Endothelial cell of umbilical vein (primary cell): ENCODE results near the gene CPEB1. TPM values are rescaled to one million over a fixed set of nuclear protein-coding genes. Genes with fewer than 3 reads are reported as not detected.

Source experiments
- BruUV-seq: library from RNA; stranded (reverse); fragments of 400-500 nt; replicated peaks from 2 replicates; lab custom pipeline; 2021; lab: Mats Ljungman, UMichigan
- CTCF ChIA-PET: fragments of 300-600, 350-600 bp; sonication (Branson Sonifier 250); formaldehyde crosslinking; loops from one replicate; lab custom pipeline; 2021; ENCODE audit warnings: antibody characterized with exemption, inconsistent platforms; lab: Charles Lee
- POLR2A ChIA-PET: fragments of 300-600, 350-600 bp; sonication (Branson Sonifier 250); formaldehyde crosslinking; loops from one replicate; lab custom pipeline; 2021; ENCODE audit warnings: antibody characterized with exemption, inconsistent platforms; lab: Charles Lee
- DNase-seq: peaks from one replicate; pipeline ENCODE4 v3.0.0-alpha.2; 2011; ENCODE audit warnings: low read depth, low spot score
- FAIRE-seq: peaks from 2 replicates; lab custom pipeline; 2011; peaks lifted over from hg19 to GRCh38; lab: Jason Lieb, UNC
- H2AFZ ChIP-seq: 2 replicates; pipeline ENCODE4 v1.6.0; 2012; ENCODE audit warnings: low read depth, low read length, control low read depth, inconsistent platforms
- H3K27ac ChIP-seq: 2 replicates; pipeline ENCODE4 v1.5.1; 2011; ENCODE audit warnings: low read depth, mild to moderate bottlenecking, control low read depth, low read length, moderate library complexity; ENCODE audit not compliant: insufficient read depth
- H3K27me3 ChIP-seq, 2 experiments: 2 replicates each; pipeline versions ENCODE4 v1.6.0 to v1.6.1; 2011; ENCODE audit warnings: low read length in 2 of 2, mixed read lengths in 1 of 2; ENCODE audit not compliant: control insufficient read depth in 2 of 2, insufficient read depth in 2 of 2
- H3K36me3 ChIP-seq, 2 experiments: 2 replicates in 1 of 2; 3 replicates in 1 of 2; pipeline ENCODE4 v1.5.1; 2011; ENCODE audit warnings: low read length in 2 of 2, mild to moderate bottlenecking in 1 of 2, moderate library complexity in 1 of 2; ENCODE audit not compliant: control insufficient read depth in 2 of 2, insufficient read depth in 2 of 2; ENCODE audit errors: extremely low read depth in 1 of 2
- H3K4me1 ChIP-seq: 3 replicates; pipeline ENCODE4 v1.5.1; 2011; ENCODE audit warnings: mild to moderate bottlenecking, low read length; ENCODE audit not compliant: control insufficient read depth, insufficient read depth; ENCODE audit errors: extremely low read depth
- H3K4me2 ChIP-seq: 2 replicates; pipeline ENCODE4 v1.6.1; 2011; ENCODE audit warnings: low read length, control low read depth, mixed read lengths; ENCODE audit not compliant: insufficient read depth
- H3K4me3 ChIP-seq, 3 experiments: fragments of 200-600 bp in 1 of 3; sonication (generic), shearing (Covaris generic) in 1 of 3; replicated peaks in 1 of 3; 2 replicates each; pipeline ENCODE4 v1.5.1; 2011 to 2016; ENCODE audit warnings: control low read depth in 3 of 3, low read length in 3 of 3, mild to moderate bottlenecking in 2 of 3, inconsistent platforms in 1 of 3, low read depth in 1 of 3, moderate library complexity in 1 of 3; ENCODE audit not compliant: insufficient read depth in 1 of 3
- H3K79me2 ChIP-seq: 2 replicates; pipeline ENCODE4 v1.6.0; 2012; ENCODE audit warnings: low read length, inconsistent platforms; ENCODE audit not compliant: control insufficient read depth, insufficient read depth
- H3K9ac ChIP-seq: replicated peaks from 2 replicates; pipeline ENCODE3; 2011; ENCODE audit warnings: low read length, control low read depth; ENCODE audit not compliant: insufficient read depth; ENCODE audit errors: extremely low read depth
- H3K9me1 ChIP-seq: replicated peaks from 3 replicates; pipeline ENCODE4 v1.6.0; 2011; ENCODE audit warnings: mild to moderate bottlenecking, low read length; ENCODE audit not compliant: control insufficient read depth, insufficient read depth; ENCODE audit errors: extremely low read depth
- H3K9me3 ChIP-seq: replicated peaks from 2 replicates; pipeline ENCODE4 v1.5.1; 2012; ENCODE audit warnings: low read length, inconsistent platforms; ENCODE audit not compliant: control insufficient read depth, insufficient read depth
- H4K20me1 ChIP-seq: replicated peaks from 2 replicates; pipeline ENCODE3; 2011; ENCODE audit warnings: mild to moderate bottlenecking, low read length; ENCODE audit not compliant: control insufficient read depth, insufficient read depth; ENCODE audit errors: extremely low read depth
- EZH2 ChIP-seq: IDR thresholded peaks from 2 replicates; pipeline ENCODE4 v1.6.1; 2012; ENCODE audit warnings: borderline replicate concordance, low read depth, mild to moderate bottlenecking, moderate library complexity, low read length, inconsistent platforms; ENCODE audit not compliant: severe bottlenecking
- FOS ChIP-seq: IDR thresholded peaks from 2 replicates; pipeline ENCODE4 v1.6.1; 2011; ENCODE audit warnings: mild to moderate bottlenecking, low read length, moderate library complexity, borderline replicate concordance; ENCODE audit not compliant: insufficient read depth
- GATA2 ChIP-seq: IDR thresholded peaks from 2 replicates; pipeline ENCODE4 v1.7.0; 2011; ENCODE audit warnings: low read depth, mild to moderate bottlenecking, moderate library complexity, mixed read lengths, low read length; ENCODE audit not compliant: insufficient read length, insufficient read depth
- JUN ChIP-seq: IDR thresholded peaks from 2 replicates; pipeline ENCODE4 v1.6.1; 2011; ENCODE audit warnings: borderline replicate concordance, low read depth; ENCODE audit not compliant: insufficient read length, insufficient read depth
- MYC ChIP-seq: IDR thresholded peaks from one replicate; pipeline ENCODE4 v1.6.1; 2011; ENCODE audit warnings: mild to moderate bottlenecking, low read depth, low read length
- POLR2A ChIP-seq: IDR thresholded peaks from 2 replicates; pipeline ENCODE4 v1.6.1; 2012; ENCODE audit warnings: low read depth, mild to moderate bottlenecking, control low read depth, low read length
- POLR2AphosphoS5 ChIP-seq: IDR thresholded peaks from 2 replicates; pipeline ENCODE4 v1.6.1; 2012; ENCODE audit warnings: low read depth, mild to moderate bottlenecking, control low read depth, low read length, moderate library complexity; ENCODE audit not compliant: insufficient read depth
- dilution Hi-C: fragments of 300-500 bp; cut with MboI; formaldehyde crosslinking; loops from one replicate; pipeline ENCODE4 v1.15.0; 2019; ENCODE audit warnings: low sequenced_read_pairs; ENCODE audit not compliant: extremely low pct_ligation_motif_present
- intact Hi-C: fragments of 100-400 bp; cut with micrococcal nuclease; formaldehyde crosslinking; loops from one replicate; pipeline ENCODE4 v1.10.0; 2022
- polyA plus RNA-seq, 4 experiments: library from polyadenylated mRNA; depleted of rRNA in 3 of 4; stranded (reverse) in 3 of 4; unstranded in 1 of 4; fragments of >200 nt; gene quantifications; 2 replicates each; pipeline versions ENCODE4 v1.2.1 to v1.2.3, GENCODE V29; 2011 to 2012; ENCODE audit warnings: missing spikeins in 1 of 4
- total RNA-seq: library from RNA; stranded (reverse); gene quantifications from 2 replicates; pipeline ENCODE4 v1.2.3, GENCODE V29; 2021
- TF ChIP-seq, protein P1 (sequence below): IDR thresholded peaks from 2 replicates; pipeline ENCODE4 v1.6.1; 2011; ENCODE audit not compliant: insufficient read depth, insufficient read length
- TF ChIP-seq, protein P2 (sequence below), 2 donors: IDR thresholded peaks; 1 replicate in 1 of 2; 2 replicates in 1 of 2; pipeline ENCODE4 v1.5.1; 2011; ENCODE audit warnings: low read length in 2 of 2, mild to moderate bottlenecking in 2 of 2, moderate library complexity in 2 of 2, control low read depth in 1 of 2, inconsistent platforms in 1 of 2, low read depth in 1 of 2; ENCODE audit not compliant: insufficient read depth in 1 of 2; ENCODE audit errors: extremely low read depth in 1 of 2

Gene CPEB1
- total and polyA plus RNA-seq, 2 donors (not counting 3 experiments of a cell fraction or from before 2014, with no cell fraction given) = not detected

GRCh38 chr15:82663186-82663600 lies 16.0 kb upstream of the CPEB1 start:
- dilution Hi-C loops = no loop called here
- H3K36me3 ChIP-seq = no peaks in the 10 kb centered on the region
- no peaks in the 10 kb centered on the region for H3K27me3 ChIP-seq
- no peak overlapping the region for H3K4me3 ChIP-seq
- no peaks in the 10 kb centered on the region for H3K9me3 ChIP-seq
- H3K9me1 ChIP-seq = no peaks in the 10 kb centered on the region
- H3K4me1 ChIP-seq = no peaks in the 10 kb centered on the region
- DNase-seq (peak; percentile 17), FAIRE-seq (no peak)
- POLR2A ChIA-PET = no interaction called here
- TF ChIP-seq JUN = no peak
- TF ChIP-seq, protein P1, sequence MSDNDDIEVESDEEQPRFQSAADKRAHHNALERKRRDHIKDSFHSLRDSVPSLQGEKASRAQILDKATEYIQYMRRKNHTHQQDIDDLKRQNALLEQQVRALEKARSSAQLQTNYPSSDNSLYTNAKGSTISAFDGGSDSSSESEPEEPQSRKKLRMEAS = peak; percentile 46
- intact Hi-C loops = loop anchor here (2.0 kb wide), 1 partner anchor 46 kb away; the partner anchor contains the start of gene AP3B2
- H4K20me1 ChIP-seq = no peaks in the 10 kb centered on the region
- H2AFZ ChIP-seq = no peak overlapping the region
- no peak overlapping the region for H3K27ac ChIP-seq
- no peak overlapping the region for H3K4me2 ChIP-seq
- no peaks in the 10 kb centered on the region for H3K79me2 ChIP-seq
- CTCF ChIA-PET = interaction anchor here (1.3 kb wide), 1 partner anchor 46 kb away, joined by 3 read pairs; the partner anchor contains the start of gene AP3B2
- no peak overlapping the region for H3K9ac ChIP-seq
- no TSS peak for BruUV-seq

DNA sequence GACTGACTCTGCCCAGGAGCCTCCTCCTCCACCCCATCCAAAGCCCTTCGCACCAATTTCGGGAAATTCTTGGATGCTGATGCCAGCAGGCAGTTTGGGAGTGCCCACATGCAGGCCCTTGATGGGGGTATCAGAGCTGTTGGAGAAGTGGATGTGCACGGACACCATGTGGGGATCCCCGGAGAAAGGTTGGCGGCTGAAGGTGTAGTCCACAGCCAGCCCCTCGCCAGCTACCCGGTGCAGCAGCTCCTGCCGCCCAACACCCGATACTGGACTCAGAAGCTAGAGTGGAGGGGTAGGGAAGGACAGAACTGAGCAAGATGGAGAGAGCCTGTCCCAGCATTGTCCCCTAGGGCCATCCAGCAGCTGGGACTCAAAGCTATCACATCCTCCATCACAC lies 15.5 kb upstream of the CPEB1 start:
- no peak overlapping the region for H3K4me3 ChIP-seq
- dilution Hi-C loops (no loop called here), intact Hi-C loops (loop anchor here (2.0 kb wide), 1 partner anchor 46 kb away; the partner anchor contains the start of gene AP3B2)
- BruUV-seq = no TSS peak
- H3K4me1 ChIP-seq = no peaks in the 10 kb centered on the region
- ChIA-PET POLR2A (no interaction called here), CTCF (no interaction called here)
- H3K79me2 ChIP-seq = no peaks in the 10 kb centered on the region
- no peak overlapping the region for H3K4me2 ChIP-seq
- no peak overlapping the region for H3K9ac ChIP-seq
- TF ChIP-seq GATA2 = no peak
- no peak for TF ChIP-seq POLR2AphosphoS5
- TF ChIP-seq, protein P2, sequence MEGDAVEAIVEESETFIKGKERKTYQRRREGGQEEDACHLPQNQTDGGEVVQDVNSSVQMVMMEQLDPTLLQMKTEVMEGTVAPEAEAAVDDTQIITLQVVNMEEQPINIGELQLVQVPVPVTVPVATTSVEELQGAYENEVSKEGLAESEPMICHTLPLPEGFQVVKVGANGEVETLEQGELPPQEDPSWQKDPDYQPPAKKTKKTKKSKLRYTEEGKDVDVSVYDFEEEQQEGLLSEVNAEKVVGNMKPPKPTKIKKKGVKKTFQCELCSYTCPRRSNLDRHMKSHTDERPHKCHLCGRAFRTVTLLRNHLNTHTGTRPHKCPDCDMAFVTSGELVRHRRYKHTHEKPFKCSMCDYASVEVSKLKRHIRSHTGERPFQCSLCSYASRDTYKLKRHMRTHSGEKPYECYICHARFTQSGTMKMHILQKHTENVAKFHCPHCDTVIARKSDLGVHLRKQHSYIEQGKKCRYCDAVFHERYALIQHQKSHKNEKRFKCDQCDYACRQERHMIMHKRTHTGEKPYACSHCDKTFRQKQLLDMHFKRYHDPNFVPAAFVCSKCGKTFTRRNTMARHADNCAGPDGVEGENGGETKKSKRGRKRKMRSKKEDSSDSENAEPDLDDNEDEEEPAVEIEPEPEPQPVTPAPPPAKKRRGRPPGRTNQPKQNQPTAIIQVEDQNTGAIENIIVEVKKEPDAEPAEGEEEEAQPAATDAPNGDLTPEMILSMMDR (IDR thresholded peaks at IDR 0.05; ENCODE audit: extremely low read depth in 1 of 2, insufficient read depth in 1 of 2, low read depth in 1 of 2, low read length in 2 of 2) = no peak
- no peak for TF ChIP-seq POLR2A
- TF ChIP-seq JUN = no peak
- TF ChIP-seq EZH2 = no peak
- TF ChIP-seq, protein P1 = no peak
- TF ChIP-seq MYC = no peak
- no peak for TF ChIP-seq FOS
- H3K36me3 ChIP-seq = no peaks in the 10 kb centered on the region
- H3K9me1 ChIP-seq = no peaks in the 10 kb centered on the region
- H4K20me1 ChIP-seq = no peaks in the 10 kb centered on the region
- FAIRE-seq = no peak
- no peak for DNase-seq
- H3K9me3 ChIP-seq = no peaks in the 10 kb centered on the region
- no peak overlapping the region for H3K27ac ChIP-seq
- no peaks in the 10 kb centered on the region for H3K27me3 ChIP-seq
- no peak overlapping the region for H2AFZ ChIP-seq
